Endothelial cell of umbilical vein (primary cell): ENCODE measurements around the gene ZNF213. TPM values are rescaled to one million over a fixed set of nuclear protein-coding genes. Genes with fewer than 3 reads are reported as not detected.
A peak's percentile ranks its signal among the peaks of the same experiment; 100 is the strongest.

Experiments
- BruUV-seq: library from RNA; stranded (reverse); fragments of 400-500 nt; replicated peaks from 2 replicates; lab custom pipeline; 2021; lab: Mats Ljungman, UMichigan
- CTCF ChIA-PET: fragments of 300-600, 350-600 bp; sonication (Branson Sonifier 250); formaldehyde crosslinking; loops from one replicate; lab custom pipeline; 2021; ENCODE audit warnings: antibody characterized with exemption, inconsistent platforms; lab: Charles Lee
- POLR2A ChIA-PET: fragments of 300-600, 350-600 bp; sonication (Branson Sonifier 250); formaldehyde crosslinking; loops from one replicate; lab custom pipeline; 2021; ENCODE audit warnings: antibody characterized with exemption, inconsistent platforms; lab: Charles Lee
- DNase-seq: peaks from one replicate; pipeline ENCODE4 v3.0.0-alpha.2; 2011; ENCODE audit warnings: low read depth, low spot score
- FAIRE-seq: peaks from 2 replicates; lab custom pipeline; 2011; peaks lifted over from hg19 to GRCh38; lab: Jason Lieb, UNC
- H2AFZ ChIP-seq: 2 replicates; pipeline ENCODE4 v1.6.0; 2012; ENCODE audit warnings: low read depth, low read length, control low read depth, inconsistent platforms
- H3K27ac ChIP-seq: 2 replicates; pipeline ENCODE4 v1.5.1; 2011; ENCODE audit warnings: low read depth, mild to moderate bottlenecking, control low read depth, low read length, moderate library complexity; ENCODE audit not compliant: insufficient read depth
- H3K27me3 ChIP-seq, 2 experiments: 2 replicates each; pipeline versions ENCODE4 v1.6.0 to v1.6.1; 2011; ENCODE audit warnings: low read length in 2 of 2, mixed read lengths in 1 of 2; ENCODE audit not compliant: control insufficient read depth in 2 of 2, insufficient read depth in 2 of 2
- H3K36me3 ChIP-seq, 2 experiments: 2 replicates in 1 of 2; 3 replicates in 1 of 2; pipeline ENCODE4 v1.5.1; 2011; ENCODE audit warnings: low read length in 2 of 2, mild to moderate bottlenecking in 1 of 2, moderate library complexity in 1 of 2; ENCODE audit not compliant: control insufficient read depth in 2 of 2, insufficient read depth in 2 of 2; ENCODE audit errors: extremely low read depth in 1 of 2
- H3K4me1 ChIP-seq: 3 replicates; pipeline ENCODE4 v1.5.1; 2011; ENCODE audit warnings: mild to moderate bottlenecking, low read length; ENCODE audit not compliant: control insufficient read depth, insufficient read depth; ENCODE audit errors: extremely low read depth
- H3K4me2 ChIP-seq: 2 replicates; pipeline ENCODE4 v1.6.1; 2011; ENCODE audit warnings: low read length, control low read depth, mixed read lengths; ENCODE audit not compliant: insufficient read depth
- H3K4me3 ChIP-seq, 3 experiments: fragments of 200-600 bp in 1 of 3; sonication (generic), shearing (Covaris generic) in 1 of 3; replicated peaks in 1 of 3; 2 replicates each; pipeline ENCODE4 v1.5.1; 2011 to 2016; ENCODE audit warnings: control low read depth in 3 of 3, low read length in 3 of 3, mild to moderate bottlenecking in 2 of 3, inconsistent platforms in 1 of 3, low read depth in 1 of 3, moderate library complexity in 1 of 3; ENCODE audit not compliant: insufficient read depth in 1 of 3
- H3K79me2 ChIP-seq: 2 replicates; pipeline ENCODE4 v1.6.0; 2012; ENCODE audit warnings: low read length, inconsistent platforms; ENCODE audit not compliant: control insufficient read depth, insufficient read depth
- H3K9ac ChIP-seq: replicated peaks from 2 replicates; pipeline ENCODE3; 2011; ENCODE audit warnings: low read length, control low read depth; ENCODE audit not compliant: insufficient read depth; ENCODE audit errors: extremely low read depth
- H3K9me1 ChIP-seq: replicated peaks from 3 replicates; pipeline ENCODE4 v1.6.0; 2011; ENCODE audit warnings: mild to moderate bottlenecking, low read length; ENCODE audit not compliant: control insufficient read depth, insufficient read depth; ENCODE audit errors: extremely low read depth
- H3K9me3 ChIP-seq: replicated peaks from 2 replicates; pipeline ENCODE4 v1.5.1; 2012; ENCODE audit warnings: low read length, inconsistent platforms; ENCODE audit not compliant: control insufficient read depth, insufficient read depth
- H4K20me1 ChIP-seq: replicated peaks from 2 replicates; pipeline ENCODE3; 2011; ENCODE audit warnings: mild to moderate bottlenecking, low read length; ENCODE audit not compliant: control insufficient read depth, insufficient read depth; ENCODE audit errors: extremely low read depth
- EZH2 ChIP-seq: IDR thresholded peaks from 2 replicates; pipeline ENCODE4 v1.6.1; 2012; ENCODE audit warnings: borderline replicate concordance, low read depth, mild to moderate bottlenecking, moderate library complexity, low read length, inconsistent platforms; ENCODE audit not compliant: severe bottlenecking
- GATA2 ChIP-seq: IDR thresholded peaks from 2 replicates; pipeline ENCODE4 v1.7.0; 2011; ENCODE audit warnings: low read depth, mild to moderate bottlenecking, moderate library complexity, mixed read lengths, low read length; ENCODE audit not compliant: insufficient read length, insufficient read depth
- JUN ChIP-seq: IDR thresholded peaks from 2 replicates; pipeline ENCODE4 v1.6.1; 2011; ENCODE audit warnings: borderline replicate concordance, low read depth; ENCODE audit not compliant: insufficient read length, insufficient read depth
- MYC ChIP-seq: IDR thresholded peaks from one replicate; pipeline ENCODE4 v1.6.1; 2011; ENCODE audit warnings: mild to moderate bottlenecking, low read depth, low read length
- POLR2A ChIP-seq: IDR thresholded peaks from 2 replicates; pipeline ENCODE4 v1.6.1; 2012; ENCODE audit warnings: low read depth, mild to moderate bottlenecking, control low read depth, low read length
- POLR2AphosphoS5 ChIP-seq: IDR thresholded peaks from 2 replicates; pipeline ENCODE4 v1.6.1; 2012; ENCODE audit warnings: low read depth, mild to moderate bottlenecking, control low read depth, low read length, moderate library complexity; ENCODE audit not compliant: insufficient read depth
- dilution Hi-C: fragments of 300-500 bp; cut with MboI; formaldehyde crosslinking; loops from one replicate; pipeline ENCODE4 v1.15.0; 2019; ENCODE audit warnings: low sequenced_read_pairs; ENCODE audit not compliant: extremely low pct_ligation_motif_present
- intact Hi-C: fragments of 100-400 bp; cut with micrococcal nuclease; formaldehyde crosslinking; loops from one replicate; pipeline ENCODE4 v1.10.0; 2022
- polyA plus RNA-seq, 4 experiments: library from polyadenylated mRNA; depleted of rRNA in 3 of 4; stranded (reverse) in 3 of 4; unstranded in 1 of 4; fragments of >200 nt; gene quantifications; 2 replicates each; pipeline versions ENCODE4 v1.2.1 to v1.2.3, GENCODE V29; 2011 to 2012; ENCODE audit warnings: missing spikeins in 1 of 4
- total RNA-seq: library from RNA; stranded (reverse); gene quantifications from 2 replicates; pipeline ENCODE4 v1.2.3, GENCODE V29; 2021
- TF ChIP-seq, protein P1 (sequence below): IDR thresholded peaks from 2 replicates; pipeline ENCODE4 v1.6.1; 2011; ENCODE audit not compliant: insufficient read depth, insufficient read length
- TF ChIP-seq, protein P2 (sequence below), 2 donors: IDR thresholded peaks; 1 replicate in 1 of 2; 2 replicates in 1 of 2; pipeline ENCODE4 v1.5.1; 2011; ENCODE audit warnings: low read length in 2 of 2, mild to moderate bottlenecking in 2 of 2, moderate library complexity in 2 of 2, control low read depth in 1 of 2, inconsistent platforms in 1 of 2, low read depth in 1 of 2; ENCODE audit not compliant: insufficient read depth in 1 of 2; ENCODE audit errors: extremely low read depth in 1 of 2

Gene ZNF213
- total and polyA plus RNA-seq, 2 donors (not counting 3 experiments of a cell fraction or from before 2014, with no cell fraction given), result 2.0 to 9.8 TPM

DNA sequence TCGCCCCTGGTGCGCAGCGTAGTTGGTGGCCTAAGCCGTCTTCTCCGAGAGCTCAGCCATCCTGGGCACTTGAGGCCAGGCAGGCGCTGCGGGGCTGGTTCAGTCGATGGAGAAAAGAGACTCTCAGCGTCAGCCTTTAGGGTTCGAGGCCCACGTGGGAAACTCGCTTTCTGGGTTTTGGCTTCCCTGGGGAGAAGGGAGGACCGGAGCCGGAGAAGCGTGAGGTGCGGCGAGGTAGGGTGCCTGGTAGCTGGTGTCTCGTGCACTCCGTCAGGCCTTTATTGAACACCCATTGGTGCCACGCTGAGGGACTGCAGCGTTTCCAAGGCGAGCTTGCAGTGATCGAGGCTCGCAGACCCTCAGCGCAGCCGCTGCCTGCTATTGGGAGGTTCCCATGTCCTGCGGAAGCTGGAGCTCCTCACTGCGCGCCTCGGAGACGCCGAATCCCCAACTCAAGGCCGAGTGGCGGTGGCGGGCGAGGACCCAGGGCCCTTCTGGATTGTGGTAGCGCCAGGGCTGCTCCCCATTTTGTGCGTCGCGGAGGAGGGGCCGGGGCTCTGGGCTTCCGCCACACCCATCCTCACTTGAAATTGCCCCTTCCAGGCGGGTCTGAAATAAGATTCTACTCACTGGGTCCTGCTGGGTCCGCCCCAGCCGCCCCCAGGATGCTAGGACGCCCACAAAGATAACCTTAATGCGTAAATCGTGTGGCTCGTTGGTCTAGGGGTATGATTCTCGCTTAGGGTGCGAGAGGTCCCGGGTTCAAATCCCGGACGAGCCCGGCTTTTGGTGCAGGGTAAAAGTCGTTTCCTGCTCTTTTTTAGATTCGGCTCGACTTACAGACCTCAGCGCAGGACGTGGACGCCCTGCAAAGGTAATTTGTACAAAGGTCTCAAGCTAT, 54.3 kb downstream of the ZNF213 start:
- BruUV-seq, result no TSS peak
- H3K9me3 ChIP-seq, result no peaks in the 10 kb centered on the region
- peaks cover 2 to 3% of the 10 kb centered on the region in 2 experiments for H3K27me3 ChIP-seq
- H3K4me1 ChIP-seq, result peaks cover 16% of the 10 kb centered on the region
- POLR2A ChIA-PET, result no interaction called here
- DNase-seq (peak; percentile 51), FAIRE-seq (peak; percentile 68)
- H2AFZ ChIP-seq, result peak overlapping the region; percentile 86
- H4K20me1 ChIP-seq, result no peaks in the 10 kb centered on the region
- peak overlapping the region; percentile 21 to 77 (median 49) for H3K4me3 ChIP-seq
- H3K9ac ChIP-seq, result peak overlapping the region; percentile 5
- H3K4me2 ChIP-seq, result peak overlapping the region; percentile 40
- no peaks in the 10 kb centered on the region for H3K9me1 ChIP-seq
- CTCF ChIA-PET, result interaction anchor here (0.7 to 1.1 kb wide), 3 partner anchors 14 to 268 kb away, joined by 3 read pairs; no protein-coding TSS in a partner anchor
- no peak for TF ChIP-seq GATA2
- no peak for TF ChIP-seq EZH2
- TF ChIP-seq MYC, result peak; percentile 3
- TF ChIP-seq, protein P1, sequence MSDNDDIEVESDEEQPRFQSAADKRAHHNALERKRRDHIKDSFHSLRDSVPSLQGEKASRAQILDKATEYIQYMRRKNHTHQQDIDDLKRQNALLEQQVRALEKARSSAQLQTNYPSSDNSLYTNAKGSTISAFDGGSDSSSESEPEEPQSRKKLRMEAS, result peak; percentile 4
- dilution Hi-C loops (no loop called here), intact Hi-C loops (loop anchor here (1.0 to 2.0 kb wide), 3 partner anchors 74 to 116 kb away; partner anchors contain the start of genes TIGD7, ZNF263 and ZNF75A)
- H3K79me2 ChIP-seq, result no peaks in the 10 kb centered on the region
- no peaks in the 10 kb centered on the region for H3K36me3 ChIP-seq
- no peak overlapping the region for H3K27ac ChIP-seq

DNA sequence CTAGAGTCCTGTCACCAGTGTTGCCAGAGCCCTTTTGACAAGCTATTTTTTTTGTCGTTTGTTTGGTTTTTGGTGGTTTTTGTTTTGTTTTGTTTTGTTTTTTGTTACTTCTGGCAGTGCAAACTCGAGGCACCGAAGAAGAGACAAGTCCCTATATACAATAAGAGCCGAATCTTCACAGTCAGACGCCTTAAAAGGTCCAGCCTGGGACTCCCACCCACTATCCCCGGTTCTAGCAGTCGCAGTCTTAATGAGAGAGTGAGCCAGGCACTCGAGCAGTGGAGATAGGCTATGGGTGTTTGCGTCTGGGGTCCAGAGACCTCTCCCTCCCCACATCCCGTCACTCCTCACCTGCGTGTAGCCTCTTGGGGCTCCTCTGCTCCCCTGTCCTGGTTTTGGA, 55.0 kb downstream of the ZNF213 start:
- intact Hi-C loops, result loop anchor here (1.0 to 2.0 kb wide), 4 partner anchors 45 to 115 kb away; partner anchors contain the start of genes TIGD7, ZNF200, ZNF263 and ZNF75A
- BruUV-seq, result no TSS peak

More for the DNA sequence above, 55.0 kb downstream of the ZNF213 start:
- no peaks in the 10 kb centered on the region for H3K9me1 ChIP-seq
- ChIA-PET CTCF (no interaction called here), POLR2A (no interaction called here)
- H3K27me3 ChIP-seq, result peaks cover 3 to 4% of the 10 kb centered on the region in 2 experiments
- peaks cover 14% of the 10 kb centered on the region for H3K4me1 ChIP-seq
- no peak overlapping the region for H3K9ac ChIP-seq
- no peaks in the 10 kb centered on the region for H3K9me3 ChIP-seq
- no peak overlapping the region for H3K4me3 ChIP-seq
- FAIRE-seq, result no peak
- no peak for TF ChIP-seq EZH2
- no peak for TF ChIP-seq MYC
- TF ChIP-seq, protein P1, result no peak
- TF ChIP-seq POLR2A, result no peak
- no peak for TF ChIP-seq POLR2AphosphoS5
- no peak for TF ChIP-seq GATA2
- no peak for TF ChIP-seq JUN
- TF ChIP-seq, protein P2, sequence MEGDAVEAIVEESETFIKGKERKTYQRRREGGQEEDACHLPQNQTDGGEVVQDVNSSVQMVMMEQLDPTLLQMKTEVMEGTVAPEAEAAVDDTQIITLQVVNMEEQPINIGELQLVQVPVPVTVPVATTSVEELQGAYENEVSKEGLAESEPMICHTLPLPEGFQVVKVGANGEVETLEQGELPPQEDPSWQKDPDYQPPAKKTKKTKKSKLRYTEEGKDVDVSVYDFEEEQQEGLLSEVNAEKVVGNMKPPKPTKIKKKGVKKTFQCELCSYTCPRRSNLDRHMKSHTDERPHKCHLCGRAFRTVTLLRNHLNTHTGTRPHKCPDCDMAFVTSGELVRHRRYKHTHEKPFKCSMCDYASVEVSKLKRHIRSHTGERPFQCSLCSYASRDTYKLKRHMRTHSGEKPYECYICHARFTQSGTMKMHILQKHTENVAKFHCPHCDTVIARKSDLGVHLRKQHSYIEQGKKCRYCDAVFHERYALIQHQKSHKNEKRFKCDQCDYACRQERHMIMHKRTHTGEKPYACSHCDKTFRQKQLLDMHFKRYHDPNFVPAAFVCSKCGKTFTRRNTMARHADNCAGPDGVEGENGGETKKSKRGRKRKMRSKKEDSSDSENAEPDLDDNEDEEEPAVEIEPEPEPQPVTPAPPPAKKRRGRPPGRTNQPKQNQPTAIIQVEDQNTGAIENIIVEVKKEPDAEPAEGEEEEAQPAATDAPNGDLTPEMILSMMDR (IDR thresholded peaks at IDR 0.05; ENCODE audit: extremely low read depth in 1 of 2, insufficient read depth in 1 of 2, low read depth in 1 of 2, low read length in 2 of 2), result no peak
- no peaks in the 10 kb centered on the region for H3K36me3 ChIP-seq
- H3K79me2 ChIP-seq, result no peaks in the 10 kb centered on the region
- dilution Hi-C loops, result no loop called here
- H3K4me2 ChIP-seq, result peak overlapping the region; percentile 40
- no peak overlapping the region for H3K27ac ChIP-seq
- DNase-seq, result no peak
- H2AFZ ChIP-seq, result peak overlapping the region; percentile 15
- no peaks in the 10 kb centered on the region for H4K20me1 ChIP-seq
